GM12878 (cell line): ENCODE data around the gene NOVA1.

Source experiments
- CTCF ChIP-seq, 3 experiments: IDR thresholded peaks in 2 of 3; conservative IDR thresholded peaks in 1 of 3; 2 replicates each; pipeline ENCODE4 v1.5.1; 2011; ENCODE audit warnings: low read depth in 3 of 3, low read length in 3 of 3, mild to moderate bottlenecking in 3 of 3, control low read depth in 2 of 3, moderate library complexity in 2 of 3, inconsistent platforms in 1 of 3, mixed read lengths in 1 of 3; ENCODE audit not compliant: control insufficient read depth in 2 of 3, insufficient read depth in 1 of 3; ENCODE audit errors: extremely low read depth in 1 of 3
- EZH2 ChIP-seq: IDR thresholded peaks from 2 replicates; pipeline ENCODE4 v1.6.1; 2012; ENCODE audit warnings: low read depth, mild to moderate bottlenecking, control low read depth, inconsistent platforms, low read length, borderline replicate concordance; ENCODE audit not compliant: control insufficient read depth
- RBBP5 ChIP-seq: fragments of 200-600 bp; sonication (generic); conservative IDR thresholded peaks from 2 replicates; pipeline ENCODE4 v1.6.1; 2016
- RUNX3 ChIP-seq: IDR thresholded peaks from 2 replicates; pipeline ENCODE4 v1.6.1; 2012; ENCODE audit warnings: low read length, inconsistent platforms
- USF2 ChIP-seq: IDR thresholded peaks from 2 replicates; pipeline ENCODE4 v1.6.1; 2011; ENCODE audit warnings: low read depth, low read length, improper control_type of control experiment, borderline replicate concordance

GRCh38 chr14:26598672-26599131 is 869 bp upstream of the NOVA1 start:
- TF ChIP-seq RBBP5 (no peak), USF2 (no peak), CTCF (IDR thresholded peaks at IDR 0.05 in 2 of 3, conservative IDR thresholded peaks at IDR 0.05 in 1 of 3; ENCODE audit: control insufficient read depth in 2 of 3, extremely low read depth in 1 of 3, insufficient read depth in 1 of 3, low read depth in 3 of 3, low read length in 3 of 3) (no peak), EZH2 (no peak), RUNX3 (no peak)
